K562 (cell line): Measurements from ENCODE around the gene CTSD. TPM values are rescaled to one million over a fixed set of nuclear protein-coding genes. Genes with fewer than 3 reads are reported as not detected.

Source experiments
- ATAC-seq: fragments of 200-7000 bp; cut with Tn5 transposase; 3 replicates; pipeline ENCODE4 v1.9.1; 2020; ENCODE audit warnings: moderate library complexity
- BruUV-seq: library from RNA; stranded (reverse); fragments of 400-500 nt; replicated peaks from 2 replicates; lab custom pipeline; 2021; lab: Mats Ljungman, UMichigan
- CTCF ChIA-PET: fragments of 300-600 bp; formaldehyde crosslinking; extraction: SDS; loops from one replicate; lab custom pipeline; 2021; ENCODE audit warnings: low intra/inter-chr PET ratio; lab: Yijun Ruan, JAX
- POLR2A ChIA-PET: fragments of 300-600, 350-650 bp; sonication (Branson Sonifier 250); formaldehyde crosslinking; extraction: SDS; loops from one replicate; lab custom pipeline; 2021; ENCODE audit warnings: antibody characterized with exemption, inconsistent platforms; lab: Yijun Ruan, JAX
- DNase-seq, 4 experiments: peaks; one replicate each; pipeline versions ENCODE4 v3.0.0 to v3.0.0-alpha.2; 2011 to 2018; ENCODE audit warnings: low spot score in 3 of 4, mixed read lengths in 3 of 4; ENCODE audit errors: extremely low read depth in 1 of 4
- FAIRE-seq: peaks from 2 replicates; lab custom pipeline; 2011; peaks lifted over from hg19 to GRCh38; lab: Jason Lieb, UNC
- H2AFZ ChIP-seq: 2 replicates; pipeline ENCODE4 v1.6.0; 2011; ENCODE audit warnings: low read depth, low read length, control low read depth, inconsistent platforms
- H3K27ac ChIP-seq: fragments of 200-600 bp; 3 replicates; pipeline ENCODE4 v1.8.0; 2011; ENCODE audit warnings: low read depth, mild to moderate bottlenecking, control low read depth, inconsistent platforms, low read length, moderate library complexity, mixed read lengths; ENCODE audit errors: extremely low read depth
- H3K27me3 ChIP-seq, 2 experiments: fragments of 300-600 bp in 1 of 2; 2 replicates in 1 of 2; 3 replicates in 1 of 2; pipeline versions ENCODE4 v1.6.0 to v1.8.0; 2011; ENCODE audit warnings: inconsistent platforms in 2 of 2, low read length in 2 of 2, mild to moderate bottlenecking in 1 of 2, mixed read lengths in 1 of 2, moderate library complexity in 1 of 2; ENCODE audit not compliant: control insufficient read depth in 2 of 2, insufficient read depth in 2 of 2
- H3K36me3 ChIP-seq: fragments of 300-600 bp; 3 replicates; pipeline ENCODE4 v1.8.0; 2011; ENCODE audit warnings: mild to moderate bottlenecking, low read length, inconsistent platforms; ENCODE audit not compliant: control insufficient read depth, insufficient read depth
- H3K4me1 ChIP-seq, 2 experiments: fragments of 200-600 bp in 1 of 2; replicated peaks in 1 of 2; 2 replicates in 1 of 2; 3 replicates in 1 of 2; pipeline versions ENCODE4 v1.5.1 to v1.8.0; 2011; ENCODE audit warnings: inconsistent platforms in 2 of 2, low read length in 2 of 2, mild to moderate bottlenecking in 1 of 2, mixed read lengths in 1 of 2, moderate library complexity in 1 of 2; ENCODE audit not compliant: control insufficient read depth in 2 of 2, insufficient read depth in 2 of 2
- H3K4me2 ChIP-seq: 2 replicates; pipeline ENCODE4 v1.6.1; 2011; ENCODE audit warnings: low read length, control low read depth, inconsistent platforms, mixed read lengths; ENCODE audit not compliant: insufficient read depth
- H3K4me3 ChIP-seq: fragments of 200-600 bp; sonication (generic), shearing (Covaris generic); 2 replicates; pipeline ENCODE4 v1.5.1; 2016; ENCODE audit warnings: control low read depth, inconsistent platforms
- H3K79me2 ChIP-seq: fragments of 200-600 bp; 3 replicates; pipeline ENCODE4 v1.8.0; 2011; ENCODE audit warnings: low read length, inconsistent platforms; ENCODE audit not compliant: control insufficient read depth, insufficient read depth
- H3K9ac ChIP-seq, 2 experiments: 2 replicates each; pipeline versions ENCODE4 v1.6.0 to v1.6.1; 2011; ENCODE audit warnings: low read depth in 2 of 2, low read length in 2 of 2, control low read depth in 1 of 2, inconsistent platforms in 1 of 2, mild to moderate bottlenecking in 1 of 2, mixed read lengths in 1 of 2; ENCODE audit not compliant: insufficient read depth in 1 of 2
- H3K9me1 ChIP-seq: one replicate; pipeline ENCODE4 v1.6.0; 2011; ENCODE audit warnings: inconsistent platforms, mild to moderate bottlenecking, low read length, moderate library complexity; ENCODE audit not compliant: control insufficient read depth, insufficient read depth
- H3K9me3 ChIP-seq: replicated peaks from 2 replicates; pipeline ENCODE4 v1.5.1; 2011; ENCODE audit warnings: low read depth, low read length, inconsistent platforms; ENCODE audit not compliant: control insufficient read depth, insufficient read depth
- H4K20me1 ChIP-seq: replicated peaks from 2 replicates; pipeline ENCODE4 v1.6.1; 2011; ENCODE audit warnings: low read length, inconsistent platforms, mixed read lengths; ENCODE audit not compliant: control insufficient read depth, insufficient read depth
- ARID1B ChIP-seq: fragments of 450-650 bp; IDR thresholded peaks from 2 replicates; pipeline ENCODE4 v1.6.1; 2016; ENCODE audit warnings: antibody characterized with exemption, mild to moderate bottlenecking, inconsistent platforms
- ETV5 ChIP-seq: sonication (generic); formaldehyde crosslinking; IDR thresholded peaks from 2 replicates; pipeline ENCODE4 v1.4.0; 2020; ENCODE audit warnings: low read depth, mild to moderate bottlenecking, missing genetic modification reagents
- MIER1 ChIP-seq: fragments of 450-650 bp; IDR thresholded peaks from 2 replicates; pipeline ENCODE4 v1.6.1; 2016; ENCODE audit warnings: antibody characterized with exemption, mild to moderate bottlenecking, low read depth
- NFYB ChIP-seq: IDR thresholded peaks from 2 replicates; pipeline ENCODE4 v1.6.1; 2011; ENCODE audit warnings: mild to moderate bottlenecking, moderate library complexity; ENCODE audit not compliant: insufficient read length; ENCODE audit errors: extremely low read depth
- POLR2A ChIP-seq: fragments of 450-650 bp; conservative IDR thresholded peaks from 2 replicates; pipeline ENCODE4 v1.6.1; 2016
- PRMT5 ChIP-seq: sonication (generic); formaldehyde crosslinking; IDR thresholded peaks from 2 replicates; pipeline ENCODE4 v1.5.0; 2020; ENCODE audit warnings: missing genetic modification reagents
- PYGO2 ChIP-seq: fragments of 450-650 bp; IDR thresholded peaks from 2 replicates; pipeline ENCODE4 v1.6.1; 2016; ENCODE audit warnings: mild to moderate bottlenecking, missing genetic modification characterization, moderate library complexity, missing compliant biosample characterization
- STAT6 ChIP-seq: sonication (generic); formaldehyde crosslinking; IDR thresholded peaks from 2 replicates; pipeline ENCODE4 v1.8.1; 2023; ENCODE audit warnings: mild to moderate bottlenecking, missing genetic modification reagents
- TARDBP ChIP-seq: fragments of 450-650 bp; IDR thresholded peaks from 2 replicates; pipeline ENCODE4 v1.6.1; 2016
- TOE1 ChIP-seq, 2 experiments: fragments of 450-650 bp in 1 of 2; sonication (generic) in 1 of 2; formaldehyde crosslinking in 1 of 2; IDR thresholded peaks; 2 replicates each; pipeline versions ENCODE4 v1.7.1 to v1.8.0; 2016 to 2022; ENCODE audit warnings: borderline replicate concordance in 2 of 2, mild to moderate bottlenecking in 2 of 2, antibody characterized with exemption in 1 of 2, inconsistent platforms in 1 of 2, low read depth in 1 of 2, missing genetic modification reagents in 1 of 2, moderate library complexity in 1 of 2
- ZBED1 ChIP-seq: IDR thresholded peaks from 2 replicates; pipeline ENCODE4 v1.6.1; 2014
- ZBTB11 ChIP-seq, 3 experiments: fragments of 200-800 bp in 1 of 3; fragments of 250-450 bp in 1 of 3; fragments of 450-650 bp in 1 of 3; sonication (Bioruptor Pico) in 1 of 3; sonication (Bioruptor generic) in 1 of 3; formaldehyde crosslinking in 1 of 3; IDR thresholded peaks; 2 replicates each; pipeline versions ENCODE4 v1.6.1 to v1.8.0; 2016 to 2022; ENCODE audit warnings: mild to moderate bottlenecking in 2 of 3, missing genetic modification characterization in 2 of 3, missing compliant biosample characterization in 1 of 3, moderate library complexity in 1 of 3
- ZFPM2 ChIP-seq: fragments of 250-450 bp; sonication (Bioruptor Pico); IDR thresholded peaks from 2 replicates; pipeline ENCODE4 v1.5.1; 2022; ENCODE audit warnings: mild to moderate bottlenecking
- ZNF507 ChIP-seq: conservative IDR thresholded peaks from 2 replicates; pipeline ENCODE4 v1.6.1; 2017; ENCODE audit warnings: missing genetic modification characterization, missing compliant biosample characterization
- whole genome bisulfite sequencing: fragments of 100-300 bp; shearing (Covaris generic); methylation state at CpG from one replicate; pipeline ENCODE4 v1.1.6; 2016; ENCODE audit warnings: low coverage, mixed read lengths; ENCODE audit not compliant: insufficient coverage; ENCODE audit errors: missing lambda C conversion rate; 5-methylcytosine and 5-hydroxymethylcytosine counted together
- in situ Hi-C: fragments of 300-500 bp; cut with MboI; formaldehyde crosslinking; loops from 4 replicates; pipeline ENCODE4 v1.15.0; 2018; ENCODE audit warnings: inconsistent platforms, mixed read lengths
- intact Hi-C: fragments of 100-400 bp; cut with micrococcal nuclease; formaldehyde crosslinking; loops from 2 replicates; pipeline ENCODE4 v1.14.2; 2022
- polyA plus RNA-seq, 8 experiments: library from polyadenylated mRNA; depleted of rRNA in 4 of 8; stranded (reverse) in 5 of 8; unstranded in 3 of 8; fragments of >200 nt; fragmentation: Nextera tagmentation in 2 of 8; fragmentation: Illumina TruSeq in 1 of 8; extraction: Ambion mirVana in 2 of 8; extraction: Trizol in 1 of 8; gene quantifications; 2 replicates each; pipeline versions ENCODE4 v1.2.1 to v1.2.3, GENCODE V29; 2011 to 2014; ENCODE audit warnings: inconsistent platforms in 1 of 8, missing spikeins in 1 of 8
- total RNA-seq, 7 experiments: library from RNA; depleted of rRNA in 6 of 7; stranded (reverse); fragments of >200 nt in 6 of 7; fragmentation: Illumina TruSeq in 2 of 7; extraction: Trizol in 2 of 7; gene quantifications; 2 replicates each; pipeline versions ENCODE4 v1.2.1 to v1.2.3, GENCODE V29; 2011 to 2021; ENCODE audit warnings: low replicate concordance in 1 of 7
- TF ChIP-seq, protein P1 (sequence below): fragments of 250-450 bp; sonication (Bioruptor Pico); IDR thresholded peaks from 2 replicates; pipeline ENCODE4 v1.6.1; 2021; ENCODE audit warnings: mild to moderate bottlenecking

CTSD gene
- total and polyA plus RNA-seq, 9 of the 15 experiments (the other 6 are each of a cell fraction or from before 2014, with no cell fraction given), result 1.0 to 112 (median 40.9) TPM

DNA sequence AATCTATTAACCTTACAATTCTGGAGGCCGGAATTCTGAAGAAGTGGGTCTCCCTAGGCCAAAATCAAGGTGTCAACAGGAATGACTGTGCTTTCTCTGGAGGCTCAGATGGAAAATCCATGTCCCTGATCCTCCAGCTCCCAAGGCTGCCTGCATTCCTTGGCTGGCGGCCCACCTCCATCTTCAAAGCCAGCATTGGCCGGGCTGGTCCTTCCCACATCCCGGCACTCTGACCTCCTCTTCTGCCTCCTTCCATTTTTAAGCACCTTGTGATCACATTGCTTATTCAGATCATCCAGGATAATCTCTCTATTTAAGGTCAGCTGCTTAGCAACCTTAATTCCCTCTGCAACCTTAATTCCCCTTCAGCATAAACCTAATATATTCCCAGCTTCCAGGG is 22.7 kb upstream of the CTSD start (continued):
- TF ChIP-seq ETV5 (CRISPR knock-in tag), result no peak
- TF ChIP-seq, protein P1, sequence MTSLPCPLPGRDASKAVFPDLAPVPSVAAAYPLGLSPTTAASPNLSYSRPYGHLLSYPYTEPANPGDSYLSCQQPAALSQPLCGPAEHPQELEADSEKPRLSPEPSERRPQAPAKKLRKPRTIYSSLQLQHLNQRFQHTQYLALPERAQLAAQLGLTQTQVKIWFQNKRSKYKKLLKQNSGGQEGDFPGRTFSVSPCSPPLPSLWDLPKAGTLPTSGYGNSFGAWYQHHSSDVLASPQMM, result no peak
- TF ChIP-seq TARDBP, result no peak
- TF ChIP-seq PRMT5 (CRISPR knock-in tag), result no peak

GRCh38 chr11:1785749-1786413 is 22.2 kb upstream of the CTSD start:
- CTCF ChIA-PET, result interaction anchor here (0.9 to 1.3 kb wide), 3 partner anchors 47 to 92 kb away, joined by 4 to 8 read pairs (median 5); no protein-coding TSS in a partner anchor
- no peak for TF ChIP-seq NFYB
- TF ChIP-seq ARID1B, result no peak
- TF ChIP-seq ZFPM2, result no peak
- TF ChIP-seq STAT6 (CRISPR knock-in tag), result no peak
- TF ChIP-seq ZNF507 (tag), result no peak
- TF ChIP-seq PYGO2 (tag), result no peak
- TF ChIP-seq MIER1, result no peak
- TF ChIP-seq POLR2A, result no peak
- no peak for TF ChIP-seq ZBTB11 (CRISPR knock-in tag; IDR thresholded peaks at IDR 0.05)
- TF ChIP-seq ZBED1, result no peak
- TF ChIP-seq TOE1 (IDR thresholded peaks at IDR 0.05; ENCODE audit: borderline replicate concordance), result no peak
- no peak for TF ChIP-seq TOE1 (CRISPR knock-in tag; IDR thresholded peaks at IDR 0.05; ENCODE audit: borderline replicate concordance, low read depth)

More at GRCh38 chr11:1785749-1786413, 22.2 kb upstream of the CTSD start:
- DNase-seq (no peak), ATAC-seq (no peak), FAIRE-seq (no peak)
- H3K4me1 ChIP-seq, result peaks cover 6 to 35% of the 10 kb centered on the region in 2 experiments; a peak in 4 of 5 replicates
- no TSS peak for BruUV-seq
- no peaks in the 10 kb centered on the region for H3K36me3 ChIP-seq
- 0 out of 2 replicates have a peak, but pooled peaks cover 8% of the 10 kb centered on the region for H4K20me1 ChIP-seq
- no peak overlapping the region for H3K9ac ChIP-seq
- no peak overlapping the region for H3K27ac ChIP-seq
- intact Hi-C loops, result no loop called here
- peaks cover 51 to 75% of the 10 kb centered on the region in 2 experiments for H3K27me3 ChIP-seq
- H3K4me2 ChIP-seq, result no peak overlapping the region
- H3K79me2 ChIP-seq, result no peaks in the 10 kb centered on the region
- no peaks in the 10 kb centered on the region for H3K9me3 ChIP-seq
- no peak overlapping the region for H3K4me3 ChIP-seq
- POLR2A ChIA-PET, result no interaction called here
- H2AFZ ChIP-seq, result no peak overlapping the region
- in situ Hi-C loops, result no loop called here
- WGBS, result 8% methylated on average over 21 of the region's 21 CpGs
- H3K9me1 ChIP-seq, result no peaks in the 10 kb centered on the region
